Stimulated activated CD4-positive, alpha-beta T cell treated with anti-CD3 and anti-CD28 coated beads, Interleukin-4, amount 100 ng/mL, for 48 hours (primary cell): ENCODE measurements around the gene SNAPC5.
"Not testable (repeated sequence)": the region's sequence is repeated elsewhere in the genome, so short reads cannot be mapped to it uniquely, and the experiment has no call there.

Experiments
- DNase-seq, 2 donors: peaks; one replicate each; pipeline ENCODE4 v3.0.0-alpha.2; 2020; ENCODE audit warnings: low read depth in 2 of 2

Gene SNAPC5

DNA sequence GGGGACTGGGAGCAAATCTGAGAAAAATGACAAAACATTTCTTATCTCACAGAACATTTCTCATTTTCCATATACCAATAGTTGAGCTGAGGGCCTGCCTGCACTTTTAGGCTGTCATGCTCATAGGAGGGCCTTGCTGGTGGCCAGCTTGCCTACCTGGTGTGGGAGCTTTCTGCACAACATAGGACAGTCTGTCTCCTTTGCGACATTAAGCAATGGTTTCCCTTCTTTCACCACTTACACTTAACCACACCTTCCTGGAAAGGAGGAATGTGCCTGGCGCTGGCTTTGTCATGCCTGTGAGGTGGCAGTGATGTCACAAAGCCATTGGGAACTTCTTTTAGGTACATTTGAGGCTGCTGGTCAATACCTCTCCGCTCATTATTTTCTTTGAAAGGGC, 5.7 kb downstream of the SNAPC5 start:
- DNase-seq, result no peak

- no peak for DNase-seq
These were observed 8.3 kb downstream of the SNAPC5 start for GRCh38 chr15:66489179-66489791.

DNA sequence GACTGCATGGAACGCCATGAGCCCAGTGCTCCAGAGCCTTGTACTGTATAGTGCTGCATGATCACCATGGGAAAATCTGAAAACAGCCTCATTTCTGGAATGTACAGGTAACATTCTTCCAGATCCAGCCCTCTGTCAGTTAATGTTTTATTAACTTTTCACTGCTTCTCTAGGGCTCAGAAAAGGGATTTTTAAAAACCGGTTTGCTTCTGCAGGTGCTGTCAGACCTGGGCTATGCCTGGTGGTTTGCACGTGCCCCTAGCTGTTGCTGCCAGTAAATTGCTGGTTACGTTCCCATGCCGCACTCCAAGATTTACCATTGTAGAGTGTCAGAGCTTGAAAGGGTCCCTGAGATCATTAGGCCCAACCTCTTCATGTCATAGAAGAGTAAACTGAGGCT, 9.0 kb downstream of the SNAPC5 start:
- DNase-seq, result no peak

- no peak for DNase-seq
These were observed 10.7 kb downstream of the SNAPC5 start for GRCh38 chr15:66486887-66487286.

- no peak for DNase-seq
These were observed 12.9 kb downstream of the SNAPC5 start for GRCh38 chr15:66484539-66485112.

DNA sequence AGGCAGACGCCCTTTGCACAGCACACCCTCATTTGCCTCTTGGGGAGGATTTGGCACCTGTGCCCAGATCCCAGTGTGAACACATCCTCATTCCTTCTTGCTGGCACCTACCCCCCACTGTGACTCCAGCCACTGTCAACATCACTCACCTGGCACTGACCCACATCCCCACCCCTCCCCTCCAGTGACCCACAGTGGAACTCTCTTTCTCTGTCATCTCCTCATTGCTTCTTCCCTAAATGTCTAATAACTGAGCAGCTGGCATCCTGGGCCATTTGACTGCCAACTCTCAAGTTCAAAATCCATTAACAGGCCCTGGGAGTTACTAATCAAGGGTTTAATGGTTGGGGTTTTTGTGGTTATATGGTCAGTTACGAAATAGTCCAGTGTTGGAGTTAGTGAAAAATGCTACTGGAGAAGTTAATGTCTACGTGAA, 14.4 kb downstream of the SNAPC5 start:
- no peak for DNase-seq

DNA sequence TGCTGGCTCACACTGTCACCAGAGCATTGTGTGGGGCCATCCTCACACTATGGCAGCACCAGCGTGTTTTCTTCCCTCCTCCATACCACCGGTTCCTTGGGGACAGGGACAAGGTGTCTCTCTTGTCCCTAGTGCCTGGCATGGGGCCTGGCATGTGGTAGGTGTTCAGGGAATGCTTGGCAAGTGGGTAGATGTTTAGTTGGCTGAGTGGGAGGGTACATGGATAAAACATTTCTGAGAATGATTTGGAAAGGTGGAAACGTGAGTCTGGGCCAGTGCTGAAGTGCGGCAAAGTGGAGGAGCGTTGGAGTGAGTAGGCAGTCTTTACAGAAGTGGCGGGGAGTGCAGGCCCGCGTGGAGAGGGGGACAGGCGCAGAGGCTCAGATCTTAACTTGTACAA, 15.0 kb downstream of the SNAPC5 start:
- no peak for DNase-seq

DNA sequence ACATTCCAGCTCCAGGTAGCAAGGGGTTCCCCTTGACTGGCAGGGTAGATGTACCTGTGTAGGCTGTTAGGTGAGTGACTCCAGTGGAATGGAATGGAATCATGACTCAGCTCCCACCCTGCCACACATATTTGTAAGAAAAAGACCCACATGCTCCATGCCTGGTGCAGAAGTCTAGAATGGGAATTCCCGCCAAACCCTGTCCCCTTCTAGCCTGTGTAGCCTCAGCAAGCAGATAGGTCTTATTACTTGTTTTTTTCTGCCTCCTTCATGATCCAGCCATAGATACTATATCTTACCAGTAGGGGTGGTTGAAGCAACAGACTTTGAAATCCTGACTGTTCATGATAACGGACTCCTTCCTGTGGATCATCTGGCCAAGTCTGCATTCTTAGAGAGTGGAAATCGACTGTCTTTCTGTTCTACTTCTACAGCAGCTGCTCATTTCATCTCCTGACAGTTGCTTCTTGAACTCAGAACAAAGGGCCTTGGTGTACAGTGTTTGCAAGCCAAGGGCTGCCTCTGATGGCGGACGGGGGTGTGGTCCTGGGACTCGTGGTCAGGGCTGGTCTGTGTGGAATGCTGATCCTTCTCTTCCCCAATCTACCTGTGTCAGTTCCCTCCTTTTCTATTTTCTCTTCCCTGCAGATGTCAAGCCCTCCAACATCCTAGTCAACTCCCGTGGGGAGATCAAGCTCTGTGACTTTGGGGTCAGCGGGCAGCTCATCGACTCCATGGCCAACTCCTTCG, 16.3 kb downstream of the SNAPC5 start:
- no peak for DNase-seq

GRCh38 chr15:66480267-66480666, 17.3 kb downstream of the SNAPC5 start:
- no peak for DNase-seq

GRCh38 chr15:66477011-66477410, 20.6 kb downstream of the SNAPC5 start:
- no peak for DNase-seq

- DNase-seq, result no peak
These were observed 21.0 kb downstream of the SNAPC5 start for GRCh38 chr15:66476535-66476934.

GRCh38 chr15:66474963-66475362, 22.6 kb downstream of the SNAPC5 start:
- DNase-seq, result no peak

GRCh38 chr15:66474135-66474534, 23.4 kb downstream of the SNAPC5 start:
- no peak for DNase-seq

GRCh38 chr15:66472176-66472999, 25.2 kb downstream of the SNAPC5 start:
- DNase-seq, result no peak

DNA sequence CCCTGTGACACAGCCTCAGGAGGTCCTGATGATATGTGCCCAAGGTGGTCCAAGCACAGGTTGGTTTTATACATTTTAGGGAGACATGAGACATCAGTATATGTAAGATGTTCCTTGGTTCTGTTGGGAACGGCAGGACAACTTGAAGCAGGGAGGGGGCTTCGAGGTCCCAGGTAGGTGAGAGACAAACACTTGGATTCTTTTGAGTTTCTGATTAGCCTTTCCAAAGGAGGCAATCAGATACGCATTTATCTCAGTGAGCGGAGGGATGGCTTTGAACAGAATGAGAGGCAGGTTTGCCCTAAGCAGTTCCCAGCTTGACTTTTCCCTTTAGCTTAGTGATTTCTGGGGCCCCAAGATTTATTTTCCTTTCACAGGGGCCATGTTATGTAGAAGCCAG, 26.7 kb downstream of the SNAPC5 start:
- DNase-seq, result not testable (repeated sequence)

GRCh38 chr15:66467162-66468040, 30.2 kb downstream of the SNAPC5 start:
- not testable (repeated sequence) for DNase-seq

- DNase-seq, result not testable (repeated sequence)
These were observed 32.3 kb downstream of the SNAPC5 start for GRCh38 chr15:66465294-66465693.

GRCh38 chr15:66462627-66463026, 34.9 kb downstream of the SNAPC5 start:
- DNase-seq, result no peak

- DNase-seq, result no peak
These were observed 35.6 kb downstream of the SNAPC5 start for GRCh38 chr15:66461917-66462316.

DNA sequence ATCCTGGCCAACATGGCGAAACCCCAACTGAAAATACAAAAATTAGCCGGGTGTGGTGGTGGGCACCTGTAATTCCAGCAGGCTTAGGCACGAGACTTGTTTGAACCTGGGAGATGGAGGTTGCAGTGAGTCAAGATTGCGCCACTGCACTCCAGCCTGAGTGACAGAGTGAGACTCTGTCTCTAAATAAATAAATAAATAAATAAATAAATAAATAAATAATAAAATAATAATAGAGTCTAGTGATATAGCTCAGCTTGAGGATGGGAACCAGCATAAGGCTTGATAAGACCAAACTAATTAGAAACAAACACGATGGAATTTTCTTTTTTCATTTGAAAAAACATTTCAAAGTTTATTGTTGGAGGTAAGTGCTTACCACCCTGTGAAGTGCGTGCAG, 36.3 kb downstream of the SNAPC5 start:
- DNase-seq, result not testable (repeated sequence)
